Right lobe of liver (tissue), 4 donors: ENCODE results near the gene BRD4.

ENCODE experiments used
- CTCF ChIP-seq, 4 donors: fragments of 200-600 bp in 3 of 4; fragments of 450-650 bp in 1 of 4; IDR thresholded peaks; one replicate each; pipeline versions ENCODE4 v1.5.1 to v1.8.0; 2016 to 2022; ENCODE audit warnings: antibody characterized with exemption in 4 of 4, mild to moderate bottlenecking in 2 of 4
- POLR2A ChIP-seq: fragments of 450-650 bp; IDR thresholded peaks from one replicate; pipeline ENCODE4 v1.6.1; 2017; ENCODE audit warnings: antibody characterized with exemption, mild to moderate bottlenecking
- donor health status: DM: no; HTN: no; CAD: no.
- donor health status: DM: no; HTN: no; CAD: no.
- donor health status: DM: no; HTN: yes; CAD: no.

GRCh38 chr19:15372891-15373301, 40.6 kb upstream of the BRD4 start:
- TF ChIP-seq CTCF (IDR thresholded peaks at IDR 0.05) (no peak), POLR2A (no peak)
